NCI-H2227 (cell line): ENCODE data around the gene CNN3.

Experiments used
- DNase-seq: peaks from one replicate; lab custom pipeline; 2025; ENCODE audit not compliant: unreplicated experiment; lab: John Stamatoyannopoulos, UW

CNN3 gene

DNA sequence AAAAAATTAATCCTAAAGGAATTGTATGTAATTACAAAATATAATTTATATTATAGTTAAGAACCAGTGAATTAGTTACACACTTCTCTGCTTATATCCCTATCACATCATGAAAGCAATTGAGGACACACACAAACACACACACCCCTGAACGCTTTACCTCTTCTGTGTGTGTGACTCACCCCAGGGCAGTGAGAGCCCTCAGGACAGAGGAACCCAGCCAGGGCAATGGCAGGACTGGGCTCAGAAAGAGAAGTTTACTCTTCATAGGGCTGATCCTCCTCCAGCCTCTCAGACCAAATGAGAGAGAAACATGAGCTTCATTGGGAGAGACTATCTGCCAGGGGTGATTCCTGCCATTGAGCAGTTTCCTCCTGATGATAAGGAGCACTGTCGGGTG lies 68.6 kb downstream of the CNN3 start:
- DNase-seq, result no peak

DNA sequence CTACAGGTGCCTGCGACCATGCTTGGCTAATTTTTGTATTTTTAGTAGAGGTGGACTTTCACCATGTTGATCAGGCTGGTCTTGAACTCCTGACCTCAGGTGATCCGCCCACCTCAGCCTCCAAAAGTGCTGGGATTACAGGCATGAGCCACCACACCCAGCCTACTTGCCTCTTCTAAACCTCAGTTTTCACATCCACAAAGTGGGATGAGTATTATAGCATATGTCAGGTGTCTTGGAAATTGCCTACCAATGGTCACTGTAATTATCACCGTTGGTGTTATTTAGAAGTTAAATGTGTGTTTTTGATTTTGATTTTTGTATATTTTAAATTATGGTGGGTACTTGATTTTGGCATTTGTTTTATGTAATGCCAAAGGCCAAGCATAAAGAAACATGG lies 70.0 kb downstream of the CNN3 start:
- DNase-seq, result no peak

DNA sequence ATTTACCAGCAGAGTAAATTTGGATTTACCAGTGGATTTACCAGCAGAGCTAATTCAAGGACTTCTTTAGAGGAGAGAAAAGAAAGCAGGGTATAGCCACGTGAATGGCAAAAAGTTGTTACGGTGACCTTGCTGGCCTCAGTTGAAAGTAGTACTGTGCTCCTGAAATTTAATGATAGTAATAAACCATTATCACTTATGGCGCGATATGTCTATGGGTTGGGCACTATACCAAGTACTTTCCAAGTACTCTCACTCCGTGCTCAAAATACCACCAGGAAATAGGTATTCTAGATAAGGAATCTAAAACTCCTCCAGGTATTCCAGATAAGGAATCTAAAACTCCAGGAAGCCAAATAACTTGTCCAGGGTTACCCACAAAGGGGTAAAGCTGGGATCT lies 70.9 kb downstream of the CNN3 start:
- no peak for DNase-seq

DNA sequence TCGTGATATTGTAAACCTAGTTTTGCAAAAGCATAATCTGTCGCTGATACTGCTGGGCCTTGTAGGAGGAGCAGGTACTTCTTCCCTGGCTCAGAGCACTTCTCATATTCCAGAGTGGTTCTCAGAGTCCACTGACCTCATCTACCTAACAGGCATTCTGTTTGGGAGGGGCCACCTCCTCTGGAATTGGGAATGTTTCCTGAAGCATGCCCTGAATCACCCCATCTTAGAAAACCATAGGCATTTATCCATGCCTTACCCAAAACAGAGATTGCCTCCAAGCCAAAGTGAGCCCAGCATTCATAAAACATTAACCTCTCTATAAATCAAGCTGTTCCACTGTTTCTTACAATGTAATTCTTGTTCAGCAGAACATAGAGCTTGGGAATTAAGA lies 71.6 kb downstream of the CNN3 start:
- no peak for DNase-seq

DNA sequence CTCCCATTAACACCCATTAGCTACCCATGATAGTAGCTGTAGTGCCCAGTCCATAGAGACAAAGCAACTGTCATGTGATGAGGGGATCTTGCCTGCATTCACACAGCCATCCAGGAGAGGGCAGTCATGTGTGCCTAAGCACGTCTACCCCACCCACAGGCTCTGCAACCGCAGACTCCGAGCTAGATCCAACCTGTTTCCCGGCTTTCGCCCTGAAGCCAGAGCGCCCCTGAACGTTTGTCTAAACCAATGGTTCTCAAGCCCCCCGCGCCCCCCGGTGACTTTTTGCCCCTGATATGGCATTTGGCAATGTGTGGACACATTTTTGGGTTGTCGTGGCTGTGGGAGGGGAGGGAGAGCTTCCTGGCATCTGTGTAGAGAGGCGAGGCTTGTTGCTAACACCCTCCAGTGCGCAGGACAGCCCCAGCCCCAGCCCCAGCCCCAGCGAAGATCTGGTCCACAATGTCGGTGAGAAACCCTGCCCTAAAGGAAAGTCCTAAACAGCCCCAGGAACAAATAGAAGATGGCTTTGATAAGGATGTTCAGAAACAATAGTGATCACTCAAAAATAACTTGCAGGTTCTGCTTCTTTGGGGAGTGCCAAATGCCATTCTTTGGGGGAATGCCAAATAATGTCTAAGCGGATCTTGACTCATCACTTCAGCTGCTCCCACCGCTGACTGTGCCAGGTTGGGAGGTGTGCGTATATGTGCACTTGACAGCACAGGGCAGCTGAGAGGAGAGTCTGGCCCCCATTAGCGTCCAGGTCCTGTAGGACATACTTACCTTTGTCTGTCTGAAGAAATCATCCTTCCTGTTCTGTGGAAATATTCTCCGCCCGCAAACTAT lies 72.2 kb downstream of the CNN3 start:
- DNase-seq, result peak; percentile 91

DNA sequence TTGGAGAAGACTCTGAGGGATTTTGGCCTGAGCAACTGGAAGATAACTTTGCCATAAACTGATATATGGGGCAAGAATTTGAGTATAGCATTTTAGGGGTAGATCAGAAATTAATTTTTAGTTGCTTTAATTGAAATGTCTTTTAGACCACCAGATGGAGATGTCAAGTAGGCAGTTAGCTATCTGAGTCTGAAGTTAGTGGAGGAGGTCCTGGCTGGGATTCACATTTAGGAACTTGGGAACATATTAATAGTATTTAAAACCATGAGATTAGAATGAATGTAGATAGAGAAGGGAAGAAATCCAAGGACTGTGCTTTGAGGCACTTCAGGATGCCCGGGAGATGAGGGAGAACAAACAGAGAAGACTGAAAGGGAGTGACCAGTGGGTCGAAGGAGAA lies 74.1 kb downstream of the CNN3 start:
- no peak for DNase-seq

DNA sequence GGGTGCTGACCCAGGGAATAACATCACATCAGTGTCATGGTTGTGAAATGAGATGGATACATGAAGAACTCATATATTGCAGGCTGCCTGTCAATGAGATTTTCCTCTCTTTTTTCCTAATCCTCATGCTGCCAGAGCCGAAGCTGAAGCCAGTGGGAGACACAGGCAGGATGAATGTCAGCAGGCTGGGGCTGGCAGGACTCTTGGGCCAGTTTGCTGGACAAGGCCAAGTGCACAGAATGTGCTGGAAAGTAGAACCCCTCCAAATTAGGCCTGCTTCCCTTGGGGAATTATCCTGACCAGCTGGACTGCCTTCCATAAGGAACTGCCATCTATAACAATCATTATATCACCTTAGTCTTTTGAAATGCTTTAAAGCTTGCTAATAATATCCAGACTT lies 75.3 kb downstream of the CNN3 start:
- no peak for DNase-seq
